ENCODE measurements around the gene C15orf61.

C15orf61 gene

GRCh38 chr15:67549736-67550135, 28.8 kb downstream of the C15orf61 start:
- DNase-seq (ENCODE audit: low read depth): no peak

- DNase-seq (ENCODE audit: low read depth): no peak
These were observed 29.6 kb downstream of the C15orf61 start for GRCh38 chr15:67550522-67550921.

- no peak for DNase-seq (ENCODE audit: low read depth)
These were observed 30.3 kb downstream of the C15orf61 start for GRCh38 chr15:67551207-67551743.

- no peak for DNase-seq (ENCODE audit: low read depth)
These were observed 33.6 kb downstream of the C15orf61 start for GRCh38 chr15:67554580-67554979.

GRCh38 chr15:67556976-67557570, 36.1 kb downstream of the C15orf61 start:
- DNase-seq (ENCODE audit: low read depth): no peak

- DNase-seq (ENCODE audit: low read depth): no peak
These were observed 37.6 kb downstream of the C15orf61 start for GRCh38 chr15:67558502-67558901.

GRCh38 chr15:67559158-67559557, 38.2 kb downstream of the C15orf61 start:
- DNase-seq (ENCODE audit: low read depth): no peak

- DNase-seq (ENCODE audit: low read depth): no peak
These were observed 38.6 kb downstream of the C15orf61 start for GRCh38 chr15:67559576-67559975.

- no peak for DNase-seq (ENCODE audit: low read depth)
These were observed 39.4 kb downstream of the C15orf61 start for GRCh38 chr15:67560320-67560719.

- DNase-seq (ENCODE audit: low read depth): no peak
These were observed 42.2 kb downstream of the C15orf61 start for GRCh38 chr15:67563092-67563491.

GRCh38 chr15:67564021-67564967, 43.4 kb downstream of the C15orf61 start:
- DNase-seq (ENCODE audit: low read depth): no peak

- DNase-seq (ENCODE audit: low read depth): no peak
These were observed 44.0 kb downstream of the C15orf61 start for GRCh38 chr15:67564968-67565345.

GRCh38 chr15:67569668-67570067, 48.7 kb downstream of the C15orf61 start:
- DNase-seq (ENCODE audit: low read depth): no peak

GRCh38 chr15:67570875-67571647, 50.1 kb downstream of the C15orf61 start:
- no peak for DNase-seq (ENCODE audit: low read depth)

GRCh38 chr15:67571648-67572415, 50.9 kb downstream of the C15orf61 start:
- DNase-seq (ENCODE audit: low read depth): no peak

- no peak for DNase-seq (ENCODE audit: low read depth)
These were observed 52.3 kb downstream of the C15orf61 start for GRCh38 chr15:67573194-67573593.

- peak; percentile 40 for DNase-seq (ENCODE audit: low read depth)
These were observed 54.1 kb downstream of the C15orf61 start for GRCh38 chr15:67575039-67575502.

GRCh38 chr15:67578020-67578600, 57.2 kb downstream of the C15orf61 start:
- DNase-seq (ENCODE audit: low read depth): no peak

- DNase-seq (ENCODE audit: low read depth): no peak
These were observed 58.2 kb downstream of the C15orf61 start for GRCh38 chr15:67579164-67579563.
